Measurements from ENCODE around the gene HEXIM2. TPM values are rescaled to one million over a fixed set of nuclear protein-coding genes. Genes with fewer than 3 reads are reported as not detected.

HEXIM2 gene
- polyA plus RNA-seq, 1 of the 3 experiments (the other 2 are of a cell fraction): 9.3 TPM

- TF ChIP-seq, protein P1, sequence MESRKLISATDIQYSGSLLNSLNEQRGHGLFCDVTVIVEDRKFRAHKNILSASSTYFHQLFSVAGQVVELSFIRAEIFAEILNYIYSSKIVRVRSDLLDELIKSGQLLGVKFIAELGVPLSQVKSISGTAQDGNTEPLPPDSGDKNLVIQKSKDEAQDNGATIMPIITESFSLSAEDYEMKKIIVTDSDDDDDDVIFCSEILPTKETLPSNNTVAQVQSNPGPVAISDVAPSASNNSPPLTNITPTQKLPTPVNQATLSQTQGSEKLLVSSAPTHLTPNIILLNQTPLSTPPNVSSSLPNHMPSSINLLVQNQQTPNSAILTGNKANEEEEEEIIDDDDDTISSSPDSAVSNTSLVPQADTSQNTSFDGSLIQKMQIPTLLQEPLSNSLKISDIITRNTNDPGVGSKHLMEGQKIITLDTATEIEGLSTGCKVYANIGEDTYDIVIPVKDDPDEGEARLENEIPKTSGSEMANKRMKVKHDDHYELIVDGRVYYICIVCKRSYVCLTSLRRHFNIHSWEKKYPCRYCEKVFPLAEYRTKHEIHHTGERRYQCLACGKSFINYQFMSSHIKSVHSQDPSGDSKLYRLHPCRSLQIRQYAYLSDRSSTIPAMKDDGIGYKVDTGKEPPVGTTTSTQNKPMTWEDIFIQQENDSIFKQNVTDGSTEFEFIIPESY (IDR thresholded peaks at IDR 0.05; ENCODE audit: borderline replicate concordance, low read depth): no peak
- TF ChIP-seq, protein P2, sequence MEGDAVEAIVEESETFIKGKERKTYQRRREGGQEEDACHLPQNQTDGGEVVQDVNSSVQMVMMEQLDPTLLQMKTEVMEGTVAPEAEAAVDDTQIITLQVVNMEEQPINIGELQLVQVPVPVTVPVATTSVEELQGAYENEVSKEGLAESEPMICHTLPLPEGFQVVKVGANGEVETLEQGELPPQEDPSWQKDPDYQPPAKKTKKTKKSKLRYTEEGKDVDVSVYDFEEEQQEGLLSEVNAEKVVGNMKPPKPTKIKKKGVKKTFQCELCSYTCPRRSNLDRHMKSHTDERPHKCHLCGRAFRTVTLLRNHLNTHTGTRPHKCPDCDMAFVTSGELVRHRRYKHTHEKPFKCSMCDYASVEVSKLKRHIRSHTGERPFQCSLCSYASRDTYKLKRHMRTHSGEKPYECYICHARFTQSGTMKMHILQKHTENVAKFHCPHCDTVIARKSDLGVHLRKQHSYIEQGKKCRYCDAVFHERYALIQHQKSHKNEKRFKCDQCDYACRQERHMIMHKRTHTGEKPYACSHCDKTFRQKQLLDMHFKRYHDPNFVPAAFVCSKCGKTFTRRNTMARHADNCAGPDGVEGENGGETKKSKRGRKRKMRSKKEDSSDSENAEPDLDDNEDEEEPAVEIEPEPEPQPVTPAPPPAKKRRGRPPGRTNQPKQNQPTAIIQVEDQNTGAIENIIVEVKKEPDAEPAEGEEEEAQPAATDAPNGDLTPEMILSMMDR (IDR thresholded peaks at IDR 0.05): peak; percentile 74
- TF ChIP-seq, protein P3, sequence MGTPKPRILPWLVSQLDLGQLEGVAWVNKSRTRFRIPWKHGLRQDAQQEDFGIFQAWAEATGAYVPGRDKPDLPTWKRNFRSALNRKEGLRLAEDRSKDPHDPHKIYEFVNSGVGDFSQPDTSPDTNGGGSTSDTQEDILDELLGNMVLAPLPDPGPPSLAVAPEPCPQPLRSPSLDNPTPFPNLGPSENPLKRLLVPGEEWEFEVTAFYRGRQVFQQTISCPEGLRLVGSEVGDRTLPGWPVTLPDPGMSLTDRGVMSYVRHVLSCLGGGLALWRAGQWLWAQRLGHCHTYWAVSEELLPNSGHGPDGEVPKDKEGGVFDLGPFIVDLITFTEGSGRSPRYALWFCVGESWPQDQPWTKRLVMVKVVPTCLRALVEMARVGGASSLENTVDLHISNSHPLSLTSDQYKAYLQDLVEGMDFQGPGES (IDR thresholded peaks at IDR 0.05; ENCODE audit: low read depth, low read length): no peak
- no peak for TF ChIP-seq TCF12 (IDR thresholded peaks at IDR 0.05)
These were observed 28.9 kb upstream of the HEXIM2 start (continued) for GRCh38 chr17:45132572-45133463.

DNA sequence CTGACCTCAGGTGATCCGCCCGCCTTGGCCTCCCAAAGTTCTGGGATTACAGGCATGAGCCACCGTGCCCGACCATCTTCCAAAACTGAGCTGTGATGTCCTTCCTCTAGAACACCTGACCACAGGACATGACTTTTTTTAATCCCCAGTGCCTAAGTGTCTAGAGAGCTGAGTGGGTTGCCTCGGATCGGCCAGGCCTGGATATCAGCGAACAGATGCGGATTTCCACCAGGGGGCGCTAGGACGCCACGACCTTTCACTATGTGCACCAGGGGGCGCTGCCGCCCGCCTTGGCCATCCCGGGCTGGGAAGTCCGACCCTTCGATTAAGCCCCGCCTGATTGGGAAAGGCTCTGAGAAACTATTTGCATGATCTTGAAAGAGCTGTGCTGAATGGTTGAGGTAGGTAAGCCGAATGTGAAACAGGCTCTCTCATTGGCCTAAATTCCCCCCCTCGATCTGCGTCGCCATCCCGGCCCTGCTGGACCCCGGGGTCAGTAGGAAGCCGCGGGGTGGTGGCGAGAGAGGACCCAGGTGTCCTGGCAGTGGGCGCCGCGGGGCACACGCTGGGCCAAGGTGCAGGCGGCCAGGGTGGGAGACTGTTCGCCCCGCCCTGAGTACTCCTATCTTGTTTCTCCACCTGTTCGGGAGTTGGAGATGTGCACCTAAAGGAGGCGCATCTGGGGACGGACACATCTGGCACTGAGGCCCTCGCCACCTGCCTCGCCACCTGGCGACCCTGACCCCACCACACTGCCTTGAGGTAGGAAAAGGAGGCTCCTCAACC is 26.3 kb upstream of the HEXIM2 start, which contains the start of gene ACBD4:
Gene ACBD4 (plus strand): TSS at position 496 of the 786 bp plus-strand sequence. CDS start 458 bp downstream, outside the sequence.
- H3K4me1 ChIP-seq (ENCODE audit: control insufficient read depth in 1 of 2, insufficient read depth in 2 of 2, low read depth in 1 of 2, low read length in 1 of 2): peaks cover 0 to 25% of the 10 kb centered on the region in 2 experiments; a peak in 1 of 4 replicates
- no peaks in the 10 kb centered on the region for H4K20me1 ChIP-seq (ENCODE audit: insufficient read depth)
- no peaks in the 10 kb centered on the region for H3K9me2 ChIP-seq
- H2AFZ ChIP-seq (ENCODE audit: low read depth): peak within 1 kb of the TSS; percentile 60
- peaks cover 18% of the 10 kb centered on the region for H3K79me2 ChIP-seq (ENCODE audit: insufficient read depth)
- peak; percentile 96 for DNase-seq
- H3K9ac ChIP-seq: peak within 1 kb of the TSS; percentile 61
- no peaks in the 10 kb centered on the region for H3K9me3 ChIP-seq
- H3K36me3 ChIP-seq (replicated peaks in 1 of 2; ENCODE audit: control insufficient read depth in 1 of 2, insufficient read depth in 2 of 2, low read length in 1 of 2): peaks cover 0 to 3% of the 10 kb centered on the region in 2 experiments
- no peaks in the 10 kb centered on the region for H3K27me3 ChIP-seq (ENCODE audit: insufficient read depth)
- H3K4me3 ChIP-seq (ENCODE audit: low read depth in 2 of 2, low read length in 1 of 2): peak within 1 kb of the TSS; percentile 81 to 85
- WGBS (ENCODE audit: low lambda C conversion rate): 4% methylated on average over 21 of the region's 40 CpGs
- CTCF ChIA-PET: interaction anchor here (0.5 to 10.8 kb wide), 100 partner anchors 11 to 867 kb away, joined by 3 to 209 read pairs (median 5); partner anchors contain the start of genes EFTUD2, FMNL1, HEXIM1 and HEXIM2
- H3K27ac ChIP-seq (ENCODE audit: low read depth in 2 of 2, low read length in 1 of 2): peak within 1 kb of the TSS in 1 of 2 experiments; percentile 60; a peak in 1 of 4 replicates
- H3F3A ChIP-seq (replicated peaks; ENCODE audit: insufficient read depth): peaks cover 6% of the 10 kb centered on the region
- POLR2A ChIA-PET: interaction anchor here (1.2 to 5.4 kb wide), 5 partner anchors 11 to 63 kb away, joined by 3 to 47 read pairs (median 8); partner anchors contain the start of gene HEXIM1
- H3K4me2 ChIP-seq: peak within 1 kb of the TSS; percentile 95
- TF ChIP-seq CHD2 (IDR thresholded peaks at IDR 0.05; ENCODE audit: low read length, partially characterized antibody): peak; percentile 64
- TF ChIP-seq PBX3 (IDR thresholded peaks at IDR 0.05): no peak
- TF ChIP-seq SIN3A (IDR thresholded peaks at IDR 0.05; ENCODE audit: borderline replicate concordance, low read depth, low read length): peak; percentile 31; the same call in 1 of the 2 replicates
- TF ChIP-seq SMC3 (IDR thresholded peaks at IDR 0.05; ENCODE audit: low read depth, low read length): peak; percentile 99
- TF ChIP-seq, protein P3 (IDR thresholded peaks at IDR 0.05; ENCODE audit: low read depth, low read length): peak; percentile 29; the same call in 1 of the 2 replicates
- no peak for TF ChIP-seq FOSL2 (IDR thresholded peaks at IDR 0.05; ENCODE audit: borderline replicate concordance, low read depth)
- no peak; the same call in 1 of the 2 replicates for TF ChIP-seq NFIC (IDR thresholded peaks at IDR 0.05; ENCODE audit: borderline replicate concordance)
- TF ChIP-seq NRF1 (IDR thresholded peaks at IDR 0.05; ENCODE audit: low read depth, low read length): no peak
- TF ChIP-seq, protein P4, sequence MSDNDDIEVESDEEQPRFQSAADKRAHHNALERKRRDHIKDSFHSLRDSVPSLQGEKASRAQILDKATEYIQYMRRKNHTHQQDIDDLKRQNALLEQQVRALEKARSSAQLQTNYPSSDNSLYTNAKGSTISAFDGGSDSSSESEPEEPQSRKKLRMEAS (IDR thresholded peaks at IDR 0.05; ENCODE audit: low read depth): peak; percentile 37; the same call in 1 of the 2 replicates
- no peak for TF ChIP-seq JUND (IDR thresholded peaks at IDR 0.05)
- TF ChIP-seq ELF1 (IDR thresholded peaks at IDR 0.05): no peak
- TF ChIP-seq, protein P2 (IDR thresholded peaks at IDR 0.05): peak; percentile 100
- TF ChIP-seq FOXM1 (IDR thresholded peaks at IDR 0.05; ENCODE audit: low read depth): no peak
- 0 out of 2 replicates have a peak, but pooled peaks have one; percentile 35 for TF ChIP-seq FOXJ3 (CRISPR knock-in tag; IDR thresholded peaks at IDR 0.05)
